AG04450 (cell line): ENCODE results near the gene POMGNT2. TPM values are rescaled to one million over a fixed set of nuclear protein-coding genes. Genes with fewer than 3 reads are reported as not detected.

Source experiments
- CTCF ChIA-PET: fragments of 300-600, 350-600 bp; formaldehyde crosslinking; extraction: SDS; loops from one replicate; lab custom pipeline; 2022; ENCODE audit warnings: antibody characterized with exemption, inconsistent platforms; lab: Charles Lee
- POLR2A ChIA-PET: fragments of 350-600 bp; formaldehyde crosslinking; extraction: SDS; loops from one replicate; lab custom pipeline; 2021; ENCODE audit warnings: antibody characterized with exemption, inconsistent platforms; lab: Yijun Ruan, JAX
- DNase-seq: peaks from one replicate; pipeline ENCODE4 v3.0.0-alpha.2; 2011; ENCODE audit warnings: low read depth, low spot score
- H3K27ac ChIP-seq: one replicate; pipeline ENCODE4 v1.5.1; 2012; ENCODE audit warnings: low read depth, low read length, control low read depth
- H3K27me3 ChIP-seq: one replicate; pipeline ENCODE4 v1.6.0; 2012; ENCODE audit warnings: low read length; ENCODE audit not compliant: control insufficient read depth, insufficient read depth
- H3K4me3 ChIP-seq: 2 replicates; pipeline ENCODE4 v1.5.1; 2011; ENCODE audit warnings: mild to moderate bottlenecking, low read depth, low read length, control low read depth
- H3K9me3 ChIP-seq: 2 replicates; pipeline ENCODE4 v1.5.1; 2012; ENCODE audit warnings: low read length; ENCODE audit not compliant: control insufficient read depth, insufficient read depth
- CTCF ChIP-seq: IDR thresholded peaks from 2 replicates; pipeline ENCODE4 v1.5.1; 2011; ENCODE audit warnings: low read depth, low read length, control low read depth, inconsistent platforms
- polyA plus RNA-seq: library from polyadenylated mRNA; depleted of rRNA; stranded (reverse); fragments of >200 nt; gene quantifications from 2 replicates; pipeline ENCODE4 v1.2.3, GENCODE V29; 2011

The POMGNT2 gene
- polyA plus RNA-seq, 1 experiment, result 9.3 TPM

GRCh38 chr3:43077707-43078106 lies 28.2 kb downstream of the POMGNT2 start:
- Histone ChIP-seq H3K27me3 (no peaks in the 10 kb centered on the region), H3K4me3 (no peak overlapping the region), H3K27ac (no peak overlapping the region), H3K9me3 (peaks cover 9% of the 10 kb centered on the region; the same call in 1 of the 2 replicates)
- POLR2A ChIA-PET, result no interaction called here
- no peak for TF ChIP-seq CTCF
- CTCF ChIA-PET, result interaction anchor here (1.3 kb wide), 1 partner anchor 116 kb away, joined by 5 read pairs; no protein-coding TSS in a partner anchor
- DNase-seq, result no peak

DNA sequence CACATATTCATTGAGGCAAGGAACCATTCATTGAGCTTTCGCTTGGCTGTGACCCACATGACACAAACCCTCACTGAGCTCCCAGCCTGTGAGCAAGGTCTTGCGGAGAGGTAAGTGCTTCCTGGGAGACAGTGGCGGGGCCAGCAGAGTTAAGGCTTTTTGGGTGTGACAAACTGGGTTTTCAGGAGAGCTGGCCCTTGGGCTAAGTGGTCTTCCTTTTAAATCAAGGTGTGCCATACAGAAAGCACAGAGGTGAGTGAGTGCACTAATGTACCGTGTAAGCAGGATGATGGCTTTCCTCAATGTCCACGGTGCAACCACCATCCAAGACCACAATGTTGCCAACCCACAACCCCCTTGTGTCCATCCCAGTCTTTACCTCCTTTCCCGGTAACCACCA lies 28.6 kb downstream of the POMGNT2 start:
- DNase-seq, result no peak
- ChIA-PET CTCF (no interaction called here), POLR2A (no interaction called here)
- Histone ChIP-seq H3K27ac (no peak overlapping the region), H3K27me3 (no peaks in the 10 kb centered on the region), H3K4me3 (no peak overlapping the region), H3K9me3 (peaks cover 9% of the 10 kb centered on the region; the same call in 1 of the 2 replicates)
- no peak for TF ChIP-seq CTCF

DNA sequence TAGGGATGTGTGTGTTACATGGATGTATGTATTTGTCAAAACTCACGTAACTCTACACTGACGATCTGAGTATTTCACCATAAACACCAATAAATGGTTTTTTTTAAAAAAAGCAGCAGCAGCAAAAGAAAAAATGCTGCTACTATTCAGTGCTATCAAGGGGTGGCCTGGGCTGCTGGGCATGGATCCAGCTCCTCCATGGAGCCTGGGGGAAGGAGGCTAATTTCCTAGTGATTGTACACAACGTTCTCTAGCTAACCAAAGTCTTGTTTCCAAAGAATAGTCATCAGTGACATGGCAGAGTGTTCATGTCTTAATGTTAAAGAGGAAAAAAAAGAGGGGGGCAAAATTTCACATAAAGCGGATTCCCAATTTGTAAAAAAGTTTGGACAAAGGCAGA lies 29.0 kb downstream of the POMGNT2 start:
- H3K4me3 ChIP-seq, result no peak overlapping the region

DNA sequence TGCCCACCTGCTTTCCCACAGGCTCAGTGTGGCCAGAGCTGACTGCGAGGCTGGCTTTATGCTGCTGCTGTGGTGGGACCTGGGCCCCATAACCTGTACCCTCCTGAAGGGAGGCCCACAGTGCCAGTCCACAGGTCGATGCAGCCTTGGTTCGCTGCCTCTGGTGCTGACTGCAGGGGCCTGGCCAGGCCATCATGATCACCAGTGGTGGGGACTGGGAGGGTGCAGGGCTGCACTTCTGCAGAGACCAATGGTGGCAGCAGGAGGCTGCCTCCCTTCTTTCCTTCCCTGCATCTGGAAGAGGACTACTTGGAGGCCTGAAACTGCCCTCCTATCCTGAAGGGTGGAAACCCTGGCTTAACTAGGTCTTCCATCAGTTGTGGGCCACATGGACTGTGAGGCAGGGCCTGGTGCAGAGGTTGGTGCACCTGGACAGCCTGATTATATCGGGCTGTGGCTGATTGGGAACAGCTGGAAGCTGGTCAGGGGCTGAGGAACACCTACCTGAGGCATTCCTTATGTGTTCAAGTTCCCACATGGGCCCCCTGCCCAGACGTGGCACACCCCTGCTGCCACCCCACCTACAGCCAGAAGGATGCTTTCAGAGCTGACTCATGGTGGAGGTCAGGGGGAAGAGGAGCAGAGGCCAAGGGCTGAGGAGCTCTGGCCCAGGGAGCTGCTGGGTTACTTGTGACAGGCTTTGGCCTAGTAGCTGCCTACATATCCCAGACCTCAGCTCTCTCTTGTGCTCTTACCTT lies 29.8 kb downstream of the POMGNT2 start:
- Histone ChIP-seq H3K27ac (no peak overlapping the region), H3K4me3 (no peak overlapping the region), H3K9me3 (peaks cover 5% of the 10 kb centered on the region; the same call in 1 of the 2 replicates), H3K27me3 (no peaks in the 10 kb centered on the region)
- ChIA-PET POLR2A (no interaction called here), CTCF (interaction anchor here (0.9 kb wide), 1 partner anchor 115 kb away, joined by 3 read pairs; no protein-coding TSS in a partner anchor)
- no peak for DNase-seq
- no peak for TF ChIP-seq CTCF

More for the DNA sequence above, 29.0 kb downstream of the POMGNT2 start:
- no peak for DNase-seq
- no peak overlapping the region for H3K27ac ChIP-seq
- ChIA-PET CTCF (interaction anchor here (0.9 kb wide), 1 partner anchor 115 kb away, joined by 3 read pairs; no protein-coding TSS in a partner anchor), POLR2A (no interaction called here)
- no peak for TF ChIP-seq CTCF
- H3K27me3 ChIP-seq, result no peaks in the 10 kb centered on the region
- H3K9me3 ChIP-seq, result peaks cover 9% of the 10 kb centered on the region; the same call in 1 of the 2 replicates
